Esophagus muscularis mucosa (tissue), 4 donors: Measurements from ENCODE around the gene ACVR1.

Source experiments
- CTCF ChIP-seq, 3 experiments: fragments of 200-600 bp in 2 of 3; fragments of 450-650 bp in 1 of 3; sonication (generic) in 2 of 3; IDR thresholded peaks; one replicate each; pipeline ENCODE4 v1.5.1; 2017 to 2019; ENCODE audit warnings: antibody characterized with exemption in 3 of 3, mild to moderate bottlenecking in 2 of 3, moderate library complexity in 1 of 3
- EP300 ChIP-seq: sonication (generic); formaldehyde crosslinking; IDR thresholded peaks from one replicate; pipeline ENCODE4 v1.6.1; 2017; ENCODE audit warnings: antibody characterized with exemption
- POLR2A ChIP-seq: fragments of 450-650 bp; IDR thresholded peaks from one replicate; pipeline ENCODE4 v1.6.1; 2017; ENCODE audit warnings: antibody characterized with exemption, moderate library complexity, mild to moderate bottlenecking, low read depth
- POLR2AphosphoS5 ChIP-seq, 2 donors: sonication (generic); formaldehyde crosslinking; IDR thresholded peaks; one replicate each; pipeline ENCODE4 v1.6.1; 2017; ENCODE audit warnings: antibody characterized with exemption in 2 of 2

GRCh38 chr2:157780211-157780610, 95.9 kb downstream of the ACVR1 start:
- no peak for TF ChIP-seq POLR2AphosphoS5 (IDR thresholded peaks at IDR 0.05)
- TF ChIP-seq CTCF (IDR thresholded peaks at IDR 0.05), result no peak
- no peak for TF ChIP-seq POLR2A
- no peak for TF ChIP-seq EP300
